ENCODE data around the gene TNIP1. TPM values are rescaled to one million over a fixed set of nuclear protein-coding genes. Genes with fewer than 3 reads are reported as not detected.

Gene TNIP1
- total RNA-seq, 4 donors from 2014 or later = 63.9 to 296 (median 223) TPM

DNA sequence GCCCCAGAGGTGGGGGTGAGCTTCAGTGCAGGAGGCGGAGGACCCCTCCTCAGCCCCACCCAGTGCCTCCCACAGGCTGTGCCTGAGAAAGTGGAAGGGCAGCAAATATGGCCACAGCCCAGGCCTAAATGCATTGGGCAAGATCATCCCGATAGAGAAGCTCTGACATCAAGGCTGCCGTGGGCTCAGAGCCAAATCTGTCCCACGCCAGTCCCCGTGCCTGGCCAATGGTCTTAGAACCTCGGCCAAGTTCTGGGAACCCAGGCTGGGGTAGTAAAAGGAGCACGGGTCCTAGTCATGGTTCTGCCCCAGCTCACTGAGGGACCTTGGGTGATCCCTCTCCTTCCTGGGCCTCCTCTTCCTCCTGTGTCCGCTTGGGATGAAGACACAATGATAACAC lies 27.7 kb upstream of the TNIP1 start:
- in situ Hi-C loops (cut with MboI; ENCODE audit: low pct_ligation_motif_present in 1 of 4, low pct_unique_long_range_greater_than_20kb in 1 of 4, low sequenced_read_pairs in 3 of 4) (no loop called here), intact Hi-C loops (cut with DNase I; ENCODE audit: low total_unique reads) (loop anchor here (5.0 kb wide), 1 partner anchor 101 kb away; no protein-coding TSS in a partner anchor)
- no peaks in the 10 kb centered on the region for H3K27me3 ChIP-seq
- peaks cover 31 to 68% (median 38%) of the 10 kb centered on the region in 4 donors for H3K4me1 ChIP-seq
- no peak for TF ChIP-seq POLR2AphosphoS5 (IDR thresholded peaks at IDR 0.05)
- TF ChIP-seq, protein P1, sequence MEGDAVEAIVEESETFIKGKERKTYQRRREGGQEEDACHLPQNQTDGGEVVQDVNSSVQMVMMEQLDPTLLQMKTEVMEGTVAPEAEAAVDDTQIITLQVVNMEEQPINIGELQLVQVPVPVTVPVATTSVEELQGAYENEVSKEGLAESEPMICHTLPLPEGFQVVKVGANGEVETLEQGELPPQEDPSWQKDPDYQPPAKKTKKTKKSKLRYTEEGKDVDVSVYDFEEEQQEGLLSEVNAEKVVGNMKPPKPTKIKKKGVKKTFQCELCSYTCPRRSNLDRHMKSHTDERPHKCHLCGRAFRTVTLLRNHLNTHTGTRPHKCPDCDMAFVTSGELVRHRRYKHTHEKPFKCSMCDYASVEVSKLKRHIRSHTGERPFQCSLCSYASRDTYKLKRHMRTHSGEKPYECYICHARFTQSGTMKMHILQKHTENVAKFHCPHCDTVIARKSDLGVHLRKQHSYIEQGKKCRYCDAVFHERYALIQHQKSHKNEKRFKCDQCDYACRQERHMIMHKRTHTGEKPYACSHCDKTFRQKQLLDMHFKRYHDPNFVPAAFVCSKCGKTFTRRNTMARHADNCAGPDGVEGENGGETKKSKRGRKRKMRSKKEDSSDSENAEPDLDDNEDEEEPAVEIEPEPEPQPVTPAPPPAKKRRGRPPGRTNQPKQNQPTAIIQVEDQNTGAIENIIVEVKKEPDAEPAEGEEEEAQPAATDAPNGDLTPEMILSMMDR (IDR thresholded peaks at IDR 0.05) = no peak
- no peak for TF ChIP-seq EP300 (IDR thresholded peaks at IDR 0.05; ENCODE audit: low read depth)
- TF ChIP-seq POLR2A (IDR thresholded peaks at IDR 0.05) = no peak
- no peaks in the 10 kb centered on the region for H3K36me3 ChIP-seq
- no peak overlapping the region for H3K4me3 ChIP-seq
- peak overlapping the region; percentile 79 to 89 (median 82) for H3K27ac ChIP-seq
- WGBS, 2 donors (ENCODE audit: low coverage in 1 of 2) = 69% methylated on average over 8 of the region's 8 CpGs; no CpG with 5 or more reads in 1 of the 2 donors
- H3K9me3 ChIP-seq = no peaks in the 10 kb centered on the region
- DNase-seq = no peak

DNA sequence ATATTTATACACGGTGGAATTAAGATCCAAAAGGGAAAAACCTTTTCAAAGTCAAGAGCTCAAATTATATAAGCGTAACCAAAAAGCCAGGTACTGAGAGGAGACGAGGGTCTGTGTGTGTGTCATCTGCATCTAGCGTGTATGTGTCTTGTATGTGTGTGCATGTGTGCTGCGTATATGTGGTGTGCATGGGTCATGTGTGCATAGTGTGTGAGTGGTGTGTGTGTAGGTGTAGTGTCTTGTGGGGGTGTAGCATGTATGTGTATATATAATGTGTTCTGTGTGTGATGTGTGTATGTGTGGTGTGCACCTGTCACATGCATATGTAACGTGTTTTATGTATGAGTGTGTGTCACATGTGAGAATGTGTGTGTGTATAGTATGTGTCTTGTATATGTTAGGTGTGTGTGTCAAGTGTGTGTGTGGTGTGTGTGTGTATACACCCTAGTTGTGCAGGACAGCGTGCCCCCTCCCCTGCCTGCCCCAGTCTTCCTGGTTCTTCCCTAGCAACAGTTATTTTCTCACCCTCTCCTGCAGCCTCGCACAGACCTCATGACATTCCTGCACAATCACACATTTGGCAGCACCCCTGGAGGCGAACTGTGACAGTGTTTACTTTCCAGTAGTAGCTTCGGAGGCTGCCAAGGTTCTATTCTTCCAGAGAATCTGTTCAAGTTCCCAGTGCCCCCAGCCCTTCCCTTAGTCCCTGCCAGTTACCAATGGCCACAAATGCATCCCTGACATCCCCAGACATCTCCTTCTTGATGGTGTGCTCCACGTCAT lies 27.1 kb upstream of the TNIP1 start:
- intact Hi-C loops (cut with DNase I; ENCODE audit: low total_unique reads) = loop anchor here (5.0 kb wide), 1 partner anchor 101 kb away; no protein-coding TSS in a partner anchor
- WGBS, 2 donors (ENCODE audit: low coverage in 1 of 2) = 57 to 80% methylated on average over 5 to 11 of the region's 11 CpGs
- H3K27me3 ChIP-seq = no peaks in the 10 kb centered on the region

DNA sequence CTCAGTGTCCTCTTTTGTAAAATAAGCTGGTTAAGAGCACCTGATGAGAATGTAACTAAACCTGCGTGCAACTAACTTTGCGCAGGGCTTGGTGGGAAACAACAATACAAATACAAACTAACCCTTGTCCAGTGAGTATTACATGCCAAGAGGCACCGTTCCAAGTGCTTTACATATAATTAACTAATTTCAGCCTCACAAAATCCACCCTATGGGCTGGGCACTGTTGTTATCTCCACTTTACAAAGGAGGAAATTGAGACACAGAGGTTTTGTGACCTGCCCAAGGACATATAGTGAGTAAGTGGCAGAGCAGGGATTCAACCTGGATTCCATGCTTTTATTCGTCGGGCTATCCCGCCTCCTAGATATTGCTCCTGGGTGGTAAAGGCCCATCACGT lies 26.2 kb upstream of the TNIP1 start:
- Histone ChIP-seq H3K27ac (peak overlapping the region; percentile 79 to 89 (median 82)), H3K4me1 (peaks cover 31 to 68% (median 38%) of the 10 kb centered on the region in 4 donors), H3K9me3 (no peaks in the 10 kb centered on the region), H3K36me3 (no peaks in the 10 kb centered on the region), H3K4me3 (no peak overlapping the region), H3K27me3 (no peaks in the 10 kb centered on the region)
- TF ChIP-seq, protein P1 (IDR thresholded peaks at IDR 0.05) = no peak
- TF ChIP-seq POLR2AphosphoS5 (IDR thresholded peaks at IDR 0.05) = peak in 2 of 3 donors; percentile 30 to 56
- TF ChIP-seq EP300 (IDR thresholded peaks at IDR 0.05; ENCODE audit: low read depth) = peak; percentile 45
- in situ Hi-C loops (cut with MboI; ENCODE audit: low pct_ligation_motif_present in 1 of 4, low pct_unique_long_range_greater_than_20kb in 1 of 4, low sequenced_read_pairs in 3 of 4) (no loop called here), intact Hi-C loops (cut with DNase I; ENCODE audit: low total_unique reads) (loop anchor here (5.0 kb wide), 1 partner anchor 100 kb away; no protein-coding TSS in a partner anchor)
- DNase-seq = peak; percentile 67
- 41 to 60% methylated on average over 4 to 7 of the region's 7 CpGs for WGBS, 2 donors (ENCODE audit: low coverage in 1 of 2)

More for the DNA sequence above, 27.1 kb upstream of the TNIP1 start:
- Histone ChIP-seq H3K4me3 (no peak overlapping the region), H3K27ac (peak overlapping the region; percentile 79 to 89 (median 82)), H3K9me3 (no peaks in the 10 kb centered on the region), H3K36me3 (no peaks in the 10 kb centered on the region), H3K4me1 (peaks cover 31 to 68% (median 38%) of the 10 kb centered on the region in 4 donors)
- DNase-seq = peak; percentile 67
- TF ChIP-seq, protein P1 (IDR thresholded peaks at IDR 0.05) = peak in 2 of 5 experiments; percentile 36 to 52
- TF ChIP-seq POLR2AphosphoS5 (IDR thresholded peaks at IDR 0.05) (peak in 2 of 3 donors; percentile 71 to 76), EP300 (IDR thresholded peaks at IDR 0.05; ENCODE audit: low read depth) (peak; percentile 70), POLR2A (IDR thresholded peaks at IDR 0.05) (no peak)
- in situ Hi-C loops (cut with MboI; ENCODE audit: low pct_ligation_motif_present in 1 of 4, low pct_unique_long_range_greater_than_20kb in 1 of 4, low sequenced_read_pairs in 3 of 4) = no loop called here

DNA sequence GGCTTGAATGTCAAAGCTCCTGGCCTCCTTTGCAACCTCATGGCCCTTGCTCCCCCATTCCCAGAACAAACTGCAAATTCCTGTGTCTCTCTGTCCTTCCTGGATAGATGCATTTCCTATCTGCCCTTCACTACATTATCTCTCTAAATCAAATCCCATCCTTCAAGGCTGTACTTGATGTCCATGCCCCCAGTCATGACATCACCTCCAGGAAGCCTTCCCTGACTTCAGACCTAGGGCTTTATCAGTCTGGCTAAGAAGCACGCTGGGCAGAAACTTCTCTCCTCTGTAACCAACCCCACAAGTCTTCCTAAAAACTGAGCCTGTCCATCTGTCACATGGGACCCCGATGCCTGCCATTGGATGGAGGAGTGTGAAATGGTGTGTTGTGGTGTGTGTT lies 25.7 kb upstream of the TNIP1 start:
- in situ Hi-C loops (cut with MboI; ENCODE audit: low pct_ligation_motif_present in 1 of 4, low pct_unique_long_range_greater_than_20kb in 1 of 4, low sequenced_read_pairs in 3 of 4) = no loop called here
- Histone ChIP-seq H3K27ac (peak overlapping the region; percentile 79 to 89 (median 82)), H3K27me3 (no peaks in the 10 kb centered on the region), H3K4me3 (no peak overlapping the region), H3K9me3 (no peaks in the 10 kb centered on the region), H3K4me1 (peaks cover 31 to 73% (median 41%) of the 10 kb centered on the region in 4 donors), H3K36me3 (no peaks in the 10 kb centered on the region)
- no peak for DNase-seq
- intact Hi-C loops (cut with DNase I; ENCODE audit: low total_unique reads) = loop anchor here (5.0 kb wide), 1 partner anchor 99 kb away; no protein-coding TSS in a partner anchor
- TF ChIP-seq, protein P1 (IDR thresholded peaks at IDR 0.05) = no peak
- TF ChIP-seq EP300 (IDR thresholded peaks at IDR 0.05; ENCODE audit: low read depth) (no peak), POLR2A (IDR thresholded peaks at IDR 0.05) (no peak), POLR2AphosphoS5 (IDR thresholded peaks at IDR 0.05) (no peak)
- WGBS, 2 donors (ENCODE audit: low coverage in 1 of 2) = 96 to 100% methylated on average over 1 to 2 of the region's 2 CpGs

Data from transverse colon (tissue), 4 donors.